ENCODE results near the gene IL6ST.
A peak's percentile ranks its signal among the peaks of the same experiment; 100 is the strongest.
"Not testable (repeated sequence)": the region's sequence is repeated elsewhere in the genome, so short reads cannot be mapped to it uniquely, and the experiment has no call there.

The IL6ST gene

GRCh38 chr5:55994495-55994997 lies at the start of gene IL6ST:
TSS of gene IL6ST (minus strand) at chr5:55994963. CDS start at chr5:55976278, 18,685 bp downstream.
- TF ChIP-seq ZNF384 (IDR thresholded peaks at IDR 0.05): no peak
- no peak for TF ChIP-seq SP1 (IDR thresholded peaks at IDR 0.05)
- TF ChIP-seq NFRKB (IDR thresholded peaks at IDR 0.05): no peak
- no peak for TF ChIP-seq TARDBP (IDR thresholded peaks at IDR 0.05)
- no peak for TF ChIP-seq ELF4 (IDR thresholded peaks at IDR 0.05)
- no peak for TF ChIP-seq FOXK2 (IDR thresholded peaks at IDR 0.05)
- no peak for TF ChIP-seq FOXM1 (IDR thresholded peaks at IDR 0.05; ENCODE audit: borderline replicate concordance)
- TF ChIP-seq FOXA1 (IDR thresholded peaks at IDR 0.05): no peak
- no peak for TF ChIP-seq LEF1 (IDR thresholded peaks at IDR 0.05; ENCODE audit: borderline replicate concordance)
- no peak for TF ChIP-seq ARNT (IDR thresholded peaks at IDR 0.05)
- TF ChIP-seq BHLHE40 (IDR thresholded peaks at IDR 0.05; ENCODE audit: borderline replicate concordance): no peak
- no peak for TF ChIP-seq CTBP1 (IDR thresholded peaks at IDR 0.05; ENCODE audit: borderline replicate concordance)
- TF ChIP-seq SUZ12 (IDR thresholded peaks at IDR 0.05): no peak
- TF ChIP-seq PKNOX1 (IDR thresholded peaks at IDR 0.05): no peak
- no peak for TF ChIP-seq HDGF (IDR thresholded peaks at IDR 0.05; ENCODE audit: borderline replicate concordance)
- no peak for TF ChIP-seq L3MBTL2 (conservative IDR thresholded peaks at IDR 0.05)
- CTCF ChIA-PET: interaction anchor here (0.6 to 1.1 kb wide), 2 partner anchors 98 to 119 kb away, joined by 3 to 4 read pairs; no protein-coding TSS in a partner anchor
- POLR2A ChIA-PET: interaction anchor here (0.6 to 1.3 kb wide), 5 partner anchors 8 to 198 kb away, joined by 3 to 4 read pairs (median 3); no protein-coding TSS in a partner anchor
- peak; percentile 45 for DNase-seq (ENCODE audit: extremely low spot score)

- ChIA-PET POLR2A (no interaction called here), CTCF (no interaction called here)
- no peak for TF ChIP-seq FOXK2 (IDR thresholded peaks at IDR 0.05)
- no peak for TF ChIP-seq FOXA1 (IDR thresholded peaks at IDR 0.05)
- no peak for TF ChIP-seq HDGF (IDR thresholded peaks at IDR 0.05; ENCODE audit: borderline replicate concordance)
- no peak for TF ChIP-seq PKNOX1 (IDR thresholded peaks at IDR 0.05)
- no peak for TF ChIP-seq L3MBTL2 (conservative IDR thresholded peaks at IDR 0.05)
- no peak for TF ChIP-seq BHLHE40 (IDR thresholded peaks at IDR 0.05; ENCODE audit: borderline replicate concordance)
- TF ChIP-seq LEF1 (IDR thresholded peaks at IDR 0.05; ENCODE audit: borderline replicate concordance): no peak
- TF ChIP-seq NFRKB (IDR thresholded peaks at IDR 0.05): no peak
- TF ChIP-seq ZNF384 (IDR thresholded peaks at IDR 0.05): no peak
- no peak for DNase-seq (ENCODE audit: extremely low spot score)
Measured at GRCh38 chr5:56039985-56040384, 45.2 kb upstream of the IL6ST start.

GRCh38 chr5:56038206-56038605 lies 43.4 kb upstream of the IL6ST start:
- POLR2A ChIA-PET; DNase-seq (ENCODE audit: extremely low spot score); CTCF ChIA-PET: not testable (repeated sequence)

GRCh38 chr5:56037531-56038010 lies 42.8 kb upstream of the IL6ST start:
- TF ChIP-seq HDGF (IDR thresholded peaks at IDR 0.05; ENCODE audit: borderline replicate concordance) (no peak), L3MBTL2 (conservative IDR thresholded peaks at IDR 0.05) (no peak), LEF1 (IDR thresholded peaks at IDR 0.05; ENCODE audit: borderline replicate concordance) (no peak), ELF4 (IDR thresholded peaks at IDR 0.05) (no peak)
- ChIA-PET POLR2A (no interaction called here), CTCF (no interaction called here)
- no peak for DNase-seq (ENCODE audit: extremely low spot score)

- POLR2A ChIA-PET; DNase-seq (ENCODE audit: extremely low spot score); CTCF ChIA-PET: not testable (repeated sequence)
Measured at GRCh38 chr5:56035394-56035793, 40.6 kb upstream of the IL6ST start.

- CTCF ChIA-PET; DNase-seq (ENCODE audit: extremely low spot score); POLR2A ChIA-PET: not testable (repeated sequence)
Measured at GRCh38 chr5:56029871-56030630, 35.3 kb upstream of the IL6ST start.

GRCh38 chr5:56029457-56029856 lies 34.7 kb upstream of the IL6ST start:
- TF ChIP-seq ELF4 (IDR thresholded peaks at IDR 0.05): no peak
- POLR2A ChIA-PET: no interaction called here
- CTCF ChIA-PET: no interaction called here
- DNase-seq (ENCODE audit: extremely low spot score): no peak

GRCh38 chr5:56028708-56029107 lies 33.9 kb upstream of the IL6ST start:
- DNase-seq (ENCODE audit: extremely low spot score): no peak
- ChIA-PET POLR2A (no interaction called here), CTCF (no interaction called here)
- TF ChIP-seq SP1 (IDR thresholded peaks at IDR 0.05) (no peak), FOXA1 (IDR thresholded peaks at IDR 0.05) (no peak), LEF1 (IDR thresholded peaks at IDR 0.05; ENCODE audit: borderline replicate concordance) (no peak)
